HG03442 (cell line): ENCODE data around the gene THAP5.

Source experiments
- ATAC-seq: cut with Tn5 transposase; IDR thresholded peaks from one replicate; pipeline ENCODE4 v1.9.1; 2021; ENCODE audit warnings: mild to moderate bottlenecking, moderate library complexity; ENCODE audit not compliant: unreplicated experiment

THAP5 gene

DNA sequence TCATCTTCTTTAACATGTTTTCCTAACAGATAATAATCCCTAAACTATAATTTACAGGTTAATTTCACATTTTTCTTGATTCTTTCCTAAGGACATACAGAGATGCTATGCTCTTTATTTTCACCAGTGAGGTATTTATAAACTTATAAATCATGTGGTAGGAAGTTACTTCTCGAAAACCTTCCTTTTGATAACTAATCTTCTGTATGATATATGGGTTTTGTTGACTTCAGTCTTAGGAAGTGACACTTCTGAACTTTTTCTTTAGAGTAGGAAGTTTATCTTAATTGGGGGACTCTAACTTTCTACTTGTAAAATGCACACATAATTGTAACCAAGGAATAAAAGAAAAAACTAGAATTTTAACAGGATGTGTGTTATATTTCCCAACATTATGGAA, 33.8 kb downstream of the THAP5 start:
- ATAC-seq = no peak

DNA sequence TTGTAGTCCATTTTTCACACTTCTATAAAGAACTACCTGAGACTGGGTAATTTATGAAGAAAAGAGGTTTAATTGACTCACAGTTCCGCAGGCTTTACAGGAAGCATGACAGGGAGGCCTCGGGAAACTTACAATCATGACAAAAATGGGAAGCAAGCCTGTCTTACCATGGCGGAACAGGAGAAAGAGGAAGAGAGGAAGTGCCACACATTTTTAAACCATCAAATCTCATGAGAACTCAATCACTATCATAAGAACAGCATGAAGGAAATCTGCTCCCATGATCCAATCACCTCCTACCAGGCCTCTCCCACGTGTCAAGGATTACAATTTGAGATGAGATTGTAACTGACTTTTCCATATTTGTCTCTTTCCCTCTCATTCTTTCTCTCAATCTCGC, 34.2 kb downstream of the THAP5 start:
- no peak for ATAC-seq

DNA sequence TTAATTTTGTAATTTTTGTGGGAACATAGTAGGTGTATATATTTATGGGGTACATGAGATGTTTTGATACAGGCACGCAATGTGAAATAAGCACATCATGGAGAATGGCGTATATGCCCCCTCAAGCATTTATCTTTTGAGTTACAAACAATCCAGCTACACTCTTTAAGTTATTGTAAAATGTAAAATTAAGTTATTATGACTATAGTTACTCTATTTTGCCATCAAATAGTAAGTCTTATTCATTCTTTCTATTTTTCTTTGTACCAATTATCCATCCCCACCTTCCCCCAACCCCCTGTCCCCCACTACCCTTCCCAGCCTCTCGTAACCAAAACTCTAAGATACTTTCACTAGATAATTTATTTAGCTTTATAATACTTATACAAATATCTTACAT, 35.8 kb downstream of the THAP5 start:
- no peak for ATAC-seq

DNA sequence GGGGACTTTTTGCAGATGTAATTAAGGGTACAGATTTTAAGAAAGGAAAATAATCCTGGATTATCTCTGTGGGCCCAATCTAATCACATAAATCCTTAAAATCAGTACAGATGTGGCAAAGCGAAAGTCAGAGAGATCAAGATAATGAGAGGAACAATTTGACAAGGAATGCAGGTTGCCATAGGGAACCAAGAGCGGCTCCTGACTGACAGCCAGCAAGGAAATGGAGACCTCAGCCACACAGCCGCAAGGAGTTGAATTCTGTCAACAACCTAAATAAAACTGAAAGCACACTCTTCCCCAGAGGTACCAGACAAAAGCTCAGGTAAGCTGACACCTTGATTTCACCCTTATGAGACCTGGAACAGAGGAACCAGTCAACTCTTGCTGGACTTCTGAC, 40.2 kb downstream of the THAP5 start:
- ATAC-seq = no peak

DNA sequence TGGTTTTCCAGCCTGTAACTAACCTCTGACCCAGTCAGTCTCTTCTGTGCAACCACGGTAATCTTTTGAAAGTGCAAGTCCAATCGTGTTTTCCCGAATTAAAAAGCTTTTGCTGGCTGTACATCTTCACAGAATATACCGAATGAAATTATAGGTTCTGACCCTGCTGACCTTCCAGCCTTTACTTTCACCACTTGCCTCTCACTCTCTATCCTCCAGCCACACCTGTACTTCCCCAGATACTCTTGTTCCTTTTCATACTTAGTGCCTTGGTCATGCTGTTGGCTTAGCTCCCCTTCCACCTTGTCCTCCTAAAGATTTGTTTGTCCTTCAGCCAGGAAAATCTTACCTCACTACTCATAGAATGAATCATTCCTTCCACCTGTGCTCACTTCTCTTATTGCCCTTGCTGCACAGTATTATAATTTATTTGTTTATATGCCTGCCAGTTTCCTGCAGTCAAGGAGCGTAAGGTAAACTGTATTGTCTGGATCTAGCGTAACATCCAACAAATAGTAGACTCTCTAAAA, 41.3 kb downstream of the THAP5 start:
- ATAC-seq = no peak

GRCh38 chr7:108526768-108527017, 42.8 kb downstream of the THAP5 start:
- no peak for ATAC-seq

DNA sequence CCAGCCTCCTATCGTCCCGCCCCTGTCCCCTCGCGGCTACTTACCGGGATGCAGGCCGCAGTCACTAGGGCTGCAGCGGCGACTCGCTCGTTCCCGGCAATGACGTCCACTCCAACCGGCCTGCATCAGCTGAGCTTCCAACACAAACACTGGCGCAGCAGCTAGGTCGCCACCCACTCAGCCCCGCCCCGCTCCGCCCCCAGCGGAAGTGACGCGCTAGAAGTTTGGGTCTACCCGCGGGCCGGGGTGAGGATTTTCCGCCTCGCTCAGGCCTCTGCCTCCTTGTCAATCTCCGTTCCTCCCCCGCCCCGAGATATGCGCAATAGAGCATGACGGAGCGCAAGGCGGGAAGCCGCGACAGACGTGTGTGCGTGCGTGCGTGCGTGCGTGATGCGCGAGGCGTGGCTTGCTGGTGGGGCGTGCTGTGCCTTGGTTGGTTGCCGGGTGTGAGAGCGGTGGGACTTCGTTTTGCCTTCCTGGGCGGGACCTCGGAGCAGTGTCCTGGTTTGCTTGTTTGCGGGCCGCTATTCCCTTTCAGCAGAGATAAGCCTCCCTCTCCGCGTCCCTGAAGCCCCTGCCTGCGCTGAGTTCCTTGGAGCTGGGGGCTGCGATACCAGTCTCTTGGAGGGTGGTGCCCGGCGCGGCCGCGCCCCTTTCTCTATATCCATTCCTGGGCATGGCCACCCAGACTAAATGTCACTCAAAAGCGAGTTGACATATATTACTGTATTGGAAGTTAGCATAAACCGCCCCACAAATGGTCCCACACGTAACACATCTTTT, 43.3 kb downstream of the THAP5 start, which contains the start of gene PNPLA8:
Gene PNPLA8 (minus strand): TSS at position 151 of the 783 bp plus-strand sequence. CDS start 10,644 bp downstream, outside the sequence.
- ATAC-seq = peak; percentile 89

DNA sequence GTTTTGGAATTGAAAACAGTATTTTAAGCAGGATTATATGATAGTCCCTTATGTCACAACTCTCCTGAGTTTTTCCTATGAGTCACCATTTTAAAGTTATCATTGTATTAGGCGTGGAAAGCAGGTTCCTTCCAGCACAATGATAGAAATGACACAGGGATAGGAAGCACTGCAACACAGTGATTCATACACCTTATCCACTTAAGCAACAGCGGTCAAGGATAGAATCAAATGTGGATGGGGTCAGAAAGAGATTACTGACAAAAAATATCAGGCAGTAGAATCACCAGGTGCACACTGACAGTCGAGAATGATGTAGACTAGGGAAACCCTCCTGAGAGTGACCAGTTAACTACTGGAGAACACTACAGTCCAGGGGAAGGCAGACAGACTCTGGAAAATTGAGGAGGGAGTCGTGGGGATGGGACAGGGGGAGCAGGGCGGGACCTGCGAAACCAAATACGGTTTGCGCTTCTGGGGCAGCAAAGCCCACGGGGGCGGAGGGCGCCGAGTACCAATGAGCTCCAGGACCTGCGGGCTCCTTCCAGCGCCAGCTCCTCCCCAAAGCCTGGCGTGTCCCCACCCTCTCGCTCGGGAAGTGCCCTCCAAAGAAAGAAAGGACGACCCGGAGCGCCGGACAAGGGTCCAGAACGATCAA, 44.0 kb downstream of the THAP5 start:
- peak; percentile 40 for ATAC-seq

DNA sequence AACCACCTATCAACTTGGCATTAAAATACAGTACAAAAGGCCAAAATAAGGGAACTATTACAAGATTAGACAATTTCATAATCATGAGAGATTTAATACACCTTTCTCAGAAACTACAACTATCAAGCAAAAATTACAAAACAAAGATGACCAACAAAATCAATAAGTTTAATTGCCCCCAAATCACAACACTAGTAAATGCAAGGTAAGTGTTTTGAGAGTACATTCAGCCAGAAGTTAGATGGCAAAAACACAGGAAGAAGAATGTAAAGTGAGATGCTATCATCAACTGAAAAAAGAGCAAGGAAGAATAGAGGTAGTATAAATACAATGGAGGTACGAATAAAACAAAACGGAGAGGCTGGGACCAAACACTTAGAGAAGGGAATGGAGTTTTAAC, 46.7 kb downstream of the THAP5 start:
- ATAC-seq = no peak

DNA sequence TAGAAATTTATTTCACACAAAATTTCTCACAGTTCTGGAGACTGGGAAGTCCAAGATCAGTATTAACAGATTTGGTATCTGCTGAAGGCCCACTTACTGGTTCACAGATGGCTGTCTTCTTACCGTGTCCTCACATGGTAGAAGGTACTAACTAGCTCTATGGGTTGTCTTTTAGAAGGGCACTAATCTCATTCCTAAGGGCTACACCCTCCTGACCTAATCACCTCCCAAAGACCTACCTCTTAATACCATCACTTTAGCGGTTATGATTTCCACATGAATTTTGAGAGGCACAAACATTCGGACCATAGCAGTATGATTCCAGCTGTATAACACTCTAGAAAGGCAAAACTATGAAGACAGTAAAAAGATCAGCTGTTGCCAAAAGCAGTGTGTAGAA, 51.6 kb downstream of the THAP5 start:
- ATAC-seq = no peak

DNA sequence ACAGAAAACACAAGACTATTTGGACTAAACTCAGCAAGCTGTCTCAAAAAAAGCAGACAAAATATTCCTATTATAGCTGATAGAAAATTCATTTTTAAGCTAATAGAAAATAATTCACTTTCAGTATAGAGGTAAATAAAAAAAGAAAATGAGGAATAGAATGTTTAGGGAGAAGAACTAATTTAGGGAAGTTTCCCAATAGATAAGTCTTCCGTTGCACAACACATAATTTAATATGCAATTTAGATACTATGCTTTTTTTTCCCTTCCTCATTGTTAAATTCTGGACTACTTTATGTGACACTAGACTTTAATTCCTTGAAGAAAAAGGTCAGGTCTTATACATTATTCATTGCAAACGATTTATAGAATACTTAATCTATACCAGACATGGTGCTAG, 53.9 kb downstream of the THAP5 start:
- no peak for ATAC-seq

GRCh38 chr7:108515013-108515412, 54.5 kb downstream of the THAP5 start:
- ATAC-seq = no peak
